Stimulated activated CD4-positive, alpha-beta T cell treated with anti-CD3 and anti-CD28 coated beads, Interleukin-1b, Interleukin-23, amount 100 ng/mL, for 24 hours (primary cell): ENCODE results near the gene RINL.

Experiments used
- DNase-seq, 4 experiments: peaks; one replicate each; pipeline ENCODE4 v3.0.0-alpha.2; 2020; ENCODE audit warnings: low read depth in 4 of 4, low spot score in 1 of 4

The RINL gene

GRCh38 chr19:38849860-38850435 lies 28.1 kb downstream of the RINL start, which contains the start of gene HNRNPL:
Gene HNRNPL (minus strand): TSS chr19:38849986. CDS start chr19:38849966, 20 bp downstream.
- DNase-seq, result peak; percentile 97 to 99 (median 98)

- peak; percentile 97 to 99 (median 98) for DNase-seq
These were observed 28.8 kb downstream of the RINL start for GRCh38 chr19:38849147-38849859.

- no peak for DNase-seq
These were observed 29.6 kb downstream of the RINL start for GRCh38 chr19:38848299-38849146.

GRCh38 chr19:38846097-38846496 lies 32.0 kb downstream of the RINL start:
- no peak for DNase-seq

GRCh38 chr19:38845374-38846024 lies 32.6 kb downstream of the RINL start:
- no peak for DNase-seq

GRCh38 chr19:38844093-38844686 lies 33.9 kb downstream of the RINL start:
- DNase-seq, result no peak

- no peak for DNase-seq
These were observed 34.8 kb downstream of the RINL start for GRCh38 chr19:38843175-38843758.

- peak in 1 of 4 experiments; percentile 48 for DNase-seq
These were observed 35.5 kb downstream of the RINL start for GRCh38 chr19:38842439-38843174.

- DNase-seq, result no peak
These were observed 36.2 kb downstream of the RINL start for GRCh38 chr19:38841787-38842438.

- no peak for DNase-seq
These were observed 36.8 kb downstream of the RINL start for GRCh38 chr19:38841180-38841766.

GRCh38 chr19:38840583-38840968 lies 37.5 kb downstream of the RINL start:
- DNase-seq, result no peak

- DNase-seq, result no peak
These were observed 38.1 kb downstream of the RINL start for GRCh38 chr19:38839816-38840582.

- DNase-seq, result no peak
These were observed 38.9 kb downstream of the RINL start for GRCh38 chr19:38838986-38839761.

GRCh38 chr19:38838208-38838985 lies 39.7 kb downstream of the RINL start:
- peak in 3 of 4 experiments; percentile 31 to 61 (median 51) for DNase-seq

- DNase-seq, result no peak
These were observed 40.4 kb downstream of the RINL start for GRCh38 chr19:38837656-38838121.

- DNase-seq, result no peak
These were observed 41.0 kb downstream of the RINL start for GRCh38 chr19:38836983-38837626.
